ENCODE results near the gene RASGRP3. TPM values are rescaled to one million over a fixed set of nuclear protein-coding genes. Genes with fewer than 3 reads are reported as not detected.

The RASGRP3 gene
- total RNA-seq, 1 experiment from 2014 or later: 0.59 TPM

- no peak for TF ChIP-seq ZBTB33 (IDR thresholded peaks at IDR 0.05; ENCODE audit: extremely low read depth, insufficient replicate concordance, low read length)
- TF ChIP-seq ZNF274 (IDR thresholded peaks at IDR 0.05; ENCODE audit: low read depth, low read length): no peak
- peak; percentile 76 for TF ChIP-seq ELF1 (IDR thresholded peaks at IDR 0.05; ENCODE audit: borderline replicate concordance, low read depth)
- peak; percentile 78 for TF ChIP-seq TCF7L2 (IDR thresholded peaks at IDR 0.05; ENCODE audit: borderline replicate concordance, extremely low read depth, insufficient read depth, insufficient read length)
- peak; percentile 76 for TF ChIP-seq CBX3 (IDR thresholded peaks at IDR 0.05; ENCODE audit: low read depth)
- TF ChIP-seq CEBPB (IDR thresholded peaks at IDR 0.05; ENCODE audit: low read depth): no peak
- TF ChIP-seq SRF (IDR thresholded peaks at IDR 0.05; ENCODE audit: low read depth): 0 out of 2 replicates have a peak, but pooled peaks have one; percentile 37
- no peak for TF ChIP-seq EGR1 (IDR thresholded peaks at IDR 0.05; ENCODE audit: low read depth)
- TF ChIP-seq POLR2AphosphoS5 (IDR thresholded peaks at IDR 0.05; ENCODE audit: low read depth, low read length): peak; percentile 48; the same call in 1 of the 2 replicates
These were observed 972 bp upstream of the RASGRP3 start (continued) for GRCh38 chr2:33475224-33476130.

- CTCF ChIA-PET: interaction anchor here (1.1 to 1.4 kb wide), 3 partner anchors 9 to 107 kb away, joined by 3 to 9 read pairs (median 3); no protein-coding TSS in a partner anchor
- RAD21 ChIA-PET (ENCODE audit: low non-redundant PET in 1 of 2, low total read pairs in 2 of 2, uncharacterized antibody in 2 of 2, unreplicated experiment in 2 of 2): no interaction called here
- Histone ChIP-seq H3K9me3 (ENCODE audit: control insufficient read depth in 1 of 2, insufficient read depth in 1 of 2, low read depth in 1 of 2, low read length in 2 of 2) (no peaks in the 10 kb centered on the region), H3K4me2 (ENCODE audit: low read length) (peak overlapping the region; percentile 97), H3K9me2 (ENCODE audit: insufficient read depth) (no peaks in the 10 kb centered on the region), H3K9ac (ENCODE audit: low read length) (peak overlapping the region; percentile 56), H3K36me3 (ENCODE audit: control insufficient read depth in 1 of 2, insufficient read depth in 2 of 2, low read length in 2 of 2) (no peaks in the 10 kb centered on the region), H2AFZ (ENCODE audit: low read depth, low read length, poor library complexity, severe bottlenecking) (peak overlapping the region; percentile 99), H3K79me2 (ENCODE audit: insufficient read depth, low read length) (no peaks in the 10 kb centered on the region), H3K4me3 (replicated peaks in 1 of 2; ENCODE audit: low read depth in 1 of 2, low read length in 2 of 2) (peak overlapping the region; percentile 56 to 74), H3K27me3 (ENCODE audit: insufficient read depth, low read length) (no peaks in the 10 kb centered on the region), H3K27ac (ENCODE audit: low read depth, low read length) (no peak overlapping the region), H4K20me1 (ENCODE audit: insufficient read depth) (no peaks in the 10 kb centered on the region), H3K4me1 (ENCODE audit: control insufficient read depth in 1 of 2, insufficient read depth in 2 of 2, low read length in 2 of 2) (peaks cover 0 to 19% of the 10 kb centered on the region in 2 experiments; a peak in 3 of 4 replicates)
- DNase-seq (ENCODE audit: low read depth, low spot score) (no peak), ATAC-seq (no peak)
- no TSS peak for BruUV-seq (replicated peaks)
- POLR2A ChIA-PET: no interaction called here
- intact Hi-C loops (cut with micrococcal nuclease): loop anchor here (10.0 kb wide), 1 partner anchor 108 kb away; no protein-coding TSS in a partner anchor
- TF ChIP-seq MAX (IDR thresholded peaks at IDR 0.05): no peak
- TF ChIP-seq CEBPB (IDR thresholded peaks at IDR 0.05; ENCODE audit: low read depth): no peak
- no peak for TF ChIP-seq CBX3 (IDR thresholded peaks at IDR 0.05; ENCODE audit: low read depth)
- TF ChIP-seq REST (IDR thresholded peaks at IDR 0.05; ENCODE audit: low read depth): no peak
- no peak for TF ChIP-seq ZBTB33 (IDR thresholded peaks at IDR 0.05; ENCODE audit: extremely low read depth, insufficient replicate concordance, low read length)
- TF ChIP-seq ATF3 (IDR thresholded peaks at IDR 0.05): no peak
These were observed 343 bp downstream of the RASGRP3 start for GRCh38 chr2:33476793-33477190.

Measured in HCT116 (cell line).